ENCODE data around the gene ASIC1. TPM values are rescaled to one million over a fixed set of nuclear protein-coding genes. Genes with fewer than 3 reads are reported as not detected.
A peak's percentile ranks its signal among the peaks of the same experiment; 100 is the strongest.

The ASIC1 gene
- total RNA-seq = 2.7 TPM
- 5.4 TPM for polyA plus RNA-seq

- no peaks in the 10 kb centered on the region for H3K36me3 ChIP-seq (ENCODE audit: insufficient read depth)
- 1% methylated on average over 88 of the region's 88 CpGs for WGBS
- H3K4me1 ChIP-seq (ENCODE audit: insufficient read depth) = no peaks in the 10 kb centered on the region
- H3K4me3 ChIP-seq (ENCODE audit: low read depth, low read length) = peak within 1 kb of the TSS; percentile 59
- no peak for DNase-seq (ENCODE audit: extremely low spot score)
- H3K27ac ChIP-seq (ENCODE audit: low read depth) = no peak within 1 kb of the TSS
Measured at GRCh38 chr12:50057000-50057841, at the start of gene ASIC1. TSS of gene ASIC1 (plus strand) at chr12:50057596. CDS start at chr12:50058767, 1,171 bp downstream.

- Histone ChIP-seq H3K27ac (ENCODE audit: low read depth) (no peak overlapping the region), H3K4me1 (ENCODE audit: insufficient read depth) (no peaks in the 10 kb centered on the region), H3K36me3 (ENCODE audit: insufficient read depth) (no peaks in the 10 kb centered on the region), H3K4me3 (ENCODE audit: low read depth, low read length) (no peak overlapping the region)
- WGBS = 93% methylated on average over 2 of the region's 2 CpGs
- DNase-seq (ENCODE audit: extremely low spot score) = no peak
Measured at GRCh38 chr12:50013361-50014147, 43.8 kb upstream of the ASIC1 start.

- H3K4me1 ChIP-seq (ENCODE audit: insufficient read depth) = no peaks in the 10 kb centered on the region
- WGBS = 99% methylated on average over 3 of the region's 3 CpGs
- H3K36me3 ChIP-seq (ENCODE audit: insufficient read depth) = no peaks in the 10 kb centered on the region
- no peak overlapping the region for H3K27ac ChIP-seq (ENCODE audit: low read depth)
- H3K4me3 ChIP-seq (ENCODE audit: low read depth, low read length) = no peak overlapping the region
- no peak for DNase-seq (ENCODE audit: extremely low spot score)
Measured at GRCh38 chr12:50014342-50014741, 43.1 kb upstream of the ASIC1 start.

- Histone ChIP-seq H3K4me1 (ENCODE audit: insufficient read depth) (no peaks in the 10 kb centered on the region), H3K4me3 (ENCODE audit: low read depth, low read length) (no peak overlapping the region), H3K36me3 (ENCODE audit: insufficient read depth) (no peaks in the 10 kb centered on the region), H3K27ac (ENCODE audit: low read depth) (peak overlapping the region; percentile 23)
- peak; percentile 40 for DNase-seq (ENCODE audit: extremely low spot score)
- WGBS = 39% methylated on average over 10 of the region's 10 CpGs
Measured at GRCh38 chr12:50016501-50017475, 40.6 kb upstream of the ASIC1 start.

- Histone ChIP-seq H3K4me1 (ENCODE audit: insufficient read depth) (no peaks in the 10 kb centered on the region), H3K27ac (ENCODE audit: low read depth) (peak overlapping the region; percentile 38), H3K4me3 (ENCODE audit: low read depth, low read length) (no peak overlapping the region), H3K36me3 (ENCODE audit: insufficient read depth) (no peaks in the 10 kb centered on the region)
- DNase-seq (ENCODE audit: extremely low spot score) = no peak
- 54% methylated on average over 6 of the region's 6 CpGs for WGBS
Measured at GRCh38 chr12:50017641-50018040, 39.8 kb upstream of the ASIC1 start.

- WGBS = 23% methylated on average over 3 of the region's 3 CpGs
- Histone ChIP-seq H3K36me3 (ENCODE audit: insufficient read depth) (no peaks in the 10 kb centered on the region), H3K4me3 (ENCODE audit: low read depth, low read length) (no peak overlapping the region), H3K4me1 (ENCODE audit: insufficient read depth) (no peaks in the 10 kb centered on the region), H3K27ac (ENCODE audit: low read depth) (no peak overlapping the region)
- DNase-seq (ENCODE audit: extremely low spot score) = no peak
Measured at GRCh38 chr12:50018154-50018553, 39.2 kb upstream of the ASIC1 start.

GRCh38 chr12:50018968-50019367 is 38.4 kb upstream of the ASIC1 start:
- no peak for DNase-seq (ENCODE audit: extremely low spot score)
- WGBS = 96% methylated on average over 2 of the region's 2 CpGs
- no peaks in the 10 kb centered on the region for H3K36me3 ChIP-seq (ENCODE audit: insufficient read depth)
- H3K4me3 ChIP-seq (ENCODE audit: low read depth, low read length) = no peak overlapping the region
- no peaks in the 10 kb centered on the region for H3K4me1 ChIP-seq (ENCODE audit: insufficient read depth)
- H3K27ac ChIP-seq (ENCODE audit: low read depth) = no peak overlapping the region

- no peaks in the 10 kb centered on the region for H3K4me1 ChIP-seq (ENCODE audit: insufficient read depth)
- no peak overlapping the region for H3K4me3 ChIP-seq (ENCODE audit: low read depth, low read length)
- no peaks in the 10 kb centered on the region for H3K36me3 ChIP-seq (ENCODE audit: insufficient read depth)
- 78% methylated on average over 2 of the region's 2 CpGs for WGBS
- H3K27ac ChIP-seq (ENCODE audit: low read depth) = no peak overlapping the region
- DNase-seq (ENCODE audit: extremely low spot score) = no peak
Measured at GRCh38 chr12:50019524-50019923, 37.9 kb upstream of the ASIC1 start.

- DNase-seq (ENCODE audit: extremely low spot score) = no peak
- Histone ChIP-seq H3K4me1 (ENCODE audit: insufficient read depth) (no peaks in the 10 kb centered on the region), H3K4me3 (ENCODE audit: low read depth, low read length) (no peak overlapping the region), H3K36me3 (ENCODE audit: insufficient read depth) (no peaks in the 10 kb centered on the region), H3K27ac (ENCODE audit: low read depth) (no peak overlapping the region)
- WGBS = 36% methylated on average over 4 of the region's 4 CpGs
Measured at GRCh38 chr12:50021031-50021430, 36.4 kb upstream of the ASIC1 start.

- H3K27ac ChIP-seq (ENCODE audit: low read depth) = no peak overlapping the region
- H3K4me1 ChIP-seq (ENCODE audit: insufficient read depth) = no peaks in the 10 kb centered on the region
- no peak for DNase-seq (ENCODE audit: extremely low spot score)
- no peak overlapping the region for H3K4me3 ChIP-seq (ENCODE audit: low read depth, low read length)
- 96% methylated on average over 1 of the region's 1 CpG for WGBS
- no peaks in the 10 kb centered on the region for H3K36me3 ChIP-seq (ENCODE audit: insufficient read depth)
Measured at GRCh38 chr12:50022903-50023302, 34.5 kb upstream of the ASIC1 start.

- WGBS = 73% methylated on average over 8 of the region's 8 CpGs
- Histone ChIP-seq H3K4me1 (ENCODE audit: insufficient read depth) (no peaks in the 10 kb centered on the region), H3K4me3 (ENCODE audit: low read depth, low read length) (no peak overlapping the region), H3K27ac (ENCODE audit: low read depth) (no peak overlapping the region), H3K36me3 (ENCODE audit: insufficient read depth) (no peaks in the 10 kb centered on the region)
- no peak for DNase-seq (ENCODE audit: extremely low spot score)
Measured at GRCh38 chr12:50024227-50024626, 33.2 kb upstream of the ASIC1 start.

GRCh38 chr12:50024805-50025186 is 32.6 kb upstream of the ASIC1 start:
- H3K36me3 ChIP-seq (ENCODE audit: insufficient read depth) = no peaks in the 10 kb centered on the region
- 2% methylated on average over 16 of the region's 16 CpGs for WGBS
- DNase-seq (ENCODE audit: extremely low spot score) = no peak
- H3K4me3 ChIP-seq (ENCODE audit: low read depth, low read length) = peak overlapping the region; percentile 68
- H3K27ac ChIP-seq (ENCODE audit: low read depth) = no peak overlapping the region
- no peaks in the 10 kb centered on the region for H3K4me1 ChIP-seq (ENCODE audit: insufficient read depth)

Data from urinary bladder (tissue), 4 donors.